ENCODE data around the gene TBC1D22A. TPM values are rescaled to one million over a fixed set of nuclear protein-coding genes. Genes with fewer than 3 reads are reported as not detected.

TBC1D22A gene
- total and polyA plus RNA-seq, 8 donors = 14.4 to 33.5 (median 15.7) TPM

DNA sequence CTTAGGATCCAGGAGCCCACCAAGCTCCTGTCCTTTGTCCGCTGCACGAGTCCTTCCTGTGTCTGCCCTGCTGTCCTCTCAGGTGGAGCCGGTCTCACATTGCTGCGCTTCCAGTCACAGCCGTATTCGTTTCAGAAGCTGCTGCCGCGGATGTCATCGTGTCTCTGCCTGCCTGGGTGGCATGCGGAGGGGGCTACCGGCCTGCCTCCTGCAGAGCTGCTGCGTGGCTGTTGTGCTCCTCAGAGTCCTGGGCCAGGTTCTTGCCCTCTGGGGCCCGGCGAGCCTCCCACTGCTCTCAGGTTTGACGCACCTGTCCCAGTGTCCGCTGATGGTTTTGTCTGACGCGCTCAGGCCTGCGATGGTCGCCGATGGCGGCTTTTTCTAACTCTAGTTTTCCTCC, 254.2 kb downstream of the TBC1D22A start:
- ATAC-seq (no peak), DNase-seq (peak in 1 of 4 donors; percentile 71)
- TF ChIP-seq, protein P1, sequence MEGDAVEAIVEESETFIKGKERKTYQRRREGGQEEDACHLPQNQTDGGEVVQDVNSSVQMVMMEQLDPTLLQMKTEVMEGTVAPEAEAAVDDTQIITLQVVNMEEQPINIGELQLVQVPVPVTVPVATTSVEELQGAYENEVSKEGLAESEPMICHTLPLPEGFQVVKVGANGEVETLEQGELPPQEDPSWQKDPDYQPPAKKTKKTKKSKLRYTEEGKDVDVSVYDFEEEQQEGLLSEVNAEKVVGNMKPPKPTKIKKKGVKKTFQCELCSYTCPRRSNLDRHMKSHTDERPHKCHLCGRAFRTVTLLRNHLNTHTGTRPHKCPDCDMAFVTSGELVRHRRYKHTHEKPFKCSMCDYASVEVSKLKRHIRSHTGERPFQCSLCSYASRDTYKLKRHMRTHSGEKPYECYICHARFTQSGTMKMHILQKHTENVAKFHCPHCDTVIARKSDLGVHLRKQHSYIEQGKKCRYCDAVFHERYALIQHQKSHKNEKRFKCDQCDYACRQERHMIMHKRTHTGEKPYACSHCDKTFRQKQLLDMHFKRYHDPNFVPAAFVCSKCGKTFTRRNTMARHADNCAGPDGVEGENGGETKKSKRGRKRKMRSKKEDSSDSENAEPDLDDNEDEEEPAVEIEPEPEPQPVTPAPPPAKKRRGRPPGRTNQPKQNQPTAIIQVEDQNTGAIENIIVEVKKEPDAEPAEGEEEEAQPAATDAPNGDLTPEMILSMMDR (IDR thresholded peaks at IDR 0.05) = no peak

DNA sequence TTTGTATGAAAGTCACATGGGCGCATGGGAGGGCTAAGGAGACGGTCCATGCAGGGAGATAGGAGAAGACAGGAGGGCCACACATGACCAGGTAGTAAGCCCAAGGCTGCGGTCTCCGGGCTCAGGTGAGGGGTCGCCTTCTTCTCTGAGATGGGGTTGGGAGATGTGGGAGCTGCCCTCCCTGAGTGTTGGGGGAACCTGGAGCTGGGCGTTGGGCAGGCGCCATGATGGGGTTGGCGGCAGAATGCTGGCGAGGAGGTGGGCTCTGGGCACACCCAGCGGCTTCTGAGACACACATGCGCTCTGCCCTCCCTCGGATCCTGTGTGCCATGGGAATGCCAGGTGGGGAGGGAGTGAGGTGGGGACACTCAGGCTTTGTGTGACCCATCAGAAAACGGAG, 254.8 kb downstream of the TBC1D22A start:
- intact Hi-C loops (cut with DNase I) = no loop called here
- ATAC-seq = no peak
- TF ChIP-seq, protein P1 (IDR thresholded peaks at IDR 0.05) = no peak
- Histone ChIP-seq H3K36me3 (no peaks in the 10 kb centered on the region), H3K27me3 (no peaks in the 10 kb centered on the region), H3K27ac (no peak overlapping the region), H3K9me3 (no peaks in the 10 kb centered on the region), H3K4me1 (no peaks in the 10 kb centered on the region), H3K4me3 (no peak overlapping the region)
- DNase-seq = peak in 1 of 4 donors; percentile 54

More for the DNA sequence above, 254.2 kb downstream of the TBC1D22A start:
- intact Hi-C loops (cut with DNase I) = no loop called here
- H3K27ac ChIP-seq = no peak overlapping the region
- H3K4me1 ChIP-seq = no peaks in the 10 kb centered on the region
- no peaks in the 10 kb centered on the region for H3K36me3 ChIP-seq
- no peak overlapping the region for H3K4me3 ChIP-seq
- H3K27me3 ChIP-seq = no peaks in the 10 kb centered on the region
- no peaks in the 10 kb centered on the region for H3K9me3 ChIP-seq

DNA sequence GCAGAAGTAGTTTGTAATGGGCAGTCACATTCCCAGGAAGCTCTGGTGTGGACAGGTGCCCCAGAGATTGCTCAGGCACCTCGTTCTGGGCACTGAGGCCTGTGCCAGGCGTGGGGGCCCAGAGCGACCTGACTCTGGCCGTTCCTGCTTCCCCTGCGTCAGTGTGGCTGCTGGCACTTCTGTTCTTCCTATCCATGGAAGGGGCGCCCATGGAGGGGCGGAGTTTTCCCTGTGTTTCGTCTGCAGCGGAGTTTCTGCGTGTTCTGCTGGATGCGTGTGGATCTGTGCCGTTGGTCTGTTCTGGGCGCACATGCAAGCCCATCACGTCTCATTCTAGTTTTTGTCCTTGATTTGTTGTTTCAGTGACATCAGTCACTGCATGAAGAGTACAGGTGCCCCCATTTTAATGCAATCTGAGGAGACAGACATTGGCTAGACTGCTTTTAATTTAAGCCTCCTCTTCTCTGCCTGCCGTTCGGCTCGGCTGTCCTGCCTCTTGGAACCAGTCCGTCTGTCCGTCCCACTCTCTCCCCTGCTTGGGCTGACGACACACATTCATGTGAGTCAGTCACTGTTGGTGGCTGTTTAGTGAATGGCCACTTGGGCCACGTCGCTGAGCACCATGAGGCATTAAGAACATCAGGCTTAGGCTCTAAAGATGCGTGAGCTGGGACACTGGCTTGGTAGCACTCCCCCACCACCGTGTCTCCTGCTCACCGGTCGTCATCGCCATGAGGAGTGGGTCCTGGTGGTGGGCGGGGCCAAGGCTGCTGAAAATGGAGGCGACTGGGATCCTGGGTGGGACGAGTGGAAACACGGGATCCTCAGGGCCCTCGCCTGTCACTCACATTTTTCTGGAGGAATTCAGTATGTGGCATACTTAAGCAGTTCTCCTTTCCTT, 255.8 kb downstream of the TBC1D22A start:
- Histone ChIP-seq H3K4me3 (no peak overlapping the region), H3K9me3 (no peaks in the 10 kb centered on the region), H3K27ac (no peak overlapping the region), H3K27me3 (no peaks in the 10 kb centered on the region), H3K4me1 (no peaks in the 10 kb centered on the region), H3K36me3 (no peaks in the 10 kb centered on the region)
- ATAC-seq (no peak), DNase-seq (no peak)
- intact Hi-C loops (cut with DNase I) = no loop called here
- TF ChIP-seq, protein P1 (IDR thresholded peaks at IDR 0.05) = no peak

DNA sequence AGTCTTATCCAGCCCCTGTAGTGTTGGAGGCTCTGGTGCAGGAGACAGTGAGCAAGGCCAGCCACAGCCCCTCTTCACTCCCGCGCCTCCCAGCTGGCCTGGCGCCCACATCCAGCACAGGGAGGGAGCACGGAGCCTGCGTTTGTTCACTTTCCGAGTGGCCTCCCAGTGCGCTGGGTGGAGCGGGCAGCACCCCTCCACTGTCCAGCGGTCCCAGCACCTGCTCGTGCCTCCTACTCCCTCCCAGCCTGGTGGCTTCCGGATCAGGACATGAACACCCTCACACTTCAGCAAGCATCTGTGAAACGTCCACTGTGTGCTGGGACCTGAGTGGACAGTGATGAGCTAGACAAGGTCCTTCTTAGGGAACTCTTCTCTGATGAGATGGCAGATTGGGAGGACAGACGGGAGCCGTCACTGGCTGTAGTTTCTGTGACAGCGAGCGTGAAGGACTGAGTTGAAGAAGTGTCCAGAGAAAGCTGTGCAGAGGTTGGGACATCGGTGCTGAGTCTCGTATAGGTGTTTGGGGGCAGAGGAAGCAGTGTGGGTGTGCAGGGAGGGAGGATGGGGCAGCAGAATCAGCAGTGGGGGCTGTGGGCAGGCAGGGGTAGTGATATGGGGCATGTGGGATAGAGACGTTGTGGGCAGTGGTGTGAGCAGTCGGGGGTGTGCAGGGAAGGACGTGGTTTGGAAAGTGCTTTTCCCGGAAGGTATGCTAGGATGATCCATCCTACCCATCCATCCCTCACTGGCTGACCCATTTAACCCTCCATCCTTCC, 256.8 kb downstream of the TBC1D22A start:
- TF ChIP-seq, protein P1 (IDR thresholded peaks at IDR 0.05) = no peak

DNA sequence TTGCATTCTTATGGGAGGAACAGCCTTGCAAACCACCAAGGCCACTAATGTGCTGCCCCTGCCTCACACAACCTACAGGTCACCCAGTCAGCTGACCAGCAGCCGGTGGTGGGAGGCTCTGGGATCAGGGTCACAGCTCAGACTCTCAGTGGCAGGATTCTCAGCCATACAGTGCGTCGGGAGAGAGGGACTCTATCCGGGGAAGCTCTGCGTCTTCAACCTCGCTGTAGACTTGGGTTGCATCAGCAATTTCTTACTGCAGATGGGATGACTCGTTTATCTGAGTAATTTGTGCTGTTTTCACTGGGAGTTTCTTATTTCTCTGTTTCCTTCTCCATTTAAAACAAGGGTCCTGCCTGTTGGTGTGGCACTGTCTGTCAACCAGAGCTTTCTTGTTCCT, 257.7 kb downstream of the TBC1D22A start:
- H3K4me3 ChIP-seq = no peak overlapping the region
- TF ChIP-seq, protein P1 (IDR thresholded peaks at IDR 0.05) = no peak
- no peak overlapping the region for H3K27ac ChIP-seq
- H3K36me3 ChIP-seq = peaks cover 0 to 7% of the 10 kb centered on the region in 2 donors
- no peaks in the 10 kb centered on the region for H3K27me3 ChIP-seq
- DNase-seq = peak in 1 of 4 donors; percentile 21
- no peaks in the 10 kb centered on the region for H3K9me3 ChIP-seq
- no peaks in the 10 kb centered on the region for H3K4me1 ChIP-seq
- intact Hi-C loops (cut with DNase I) = no loop called here
- ATAC-seq = no peak

More for the DNA sequence above, 256.8 kb downstream of the TBC1D22A start:
- peaks cover 0 to 7% of the 10 kb centered on the region in 2 donors for H3K36me3 ChIP-seq
- H3K4me1 ChIP-seq = no peaks in the 10 kb centered on the region
- H3K9me3 ChIP-seq = no peaks in the 10 kb centered on the region
- ATAC-seq = no peak
- intact Hi-C loops (cut with DNase I) = no loop called here
- H3K27me3 ChIP-seq = no peaks in the 10 kb centered on the region
- no peak overlapping the region for H3K4me3 ChIP-seq
- H3K27ac ChIP-seq = no peak overlapping the region
- peak in 2 of 4 donors; percentile 9 to 35 for DNase-seq

All from left lung (tissue), 10 donors.